ENCODE results near the gene FSD1.
A peak's percentile ranks its signal among the peaks of the same experiment; 100 is the strongest.

The FSD1 gene

GRCh38 chr19:4368128-4368820 is 63.9 kb downstream of the FSD1 start:
- Histone ChIP-seq H3K9ac (ENCODE audit: low read length in 5 of 5) (peak overlapping the region in 4 of 5 donors; percentile 29 to 62 (median 48)), H3K36me3 (ENCODE audit: control insufficient read depth in 5 of 5, insufficient read depth in 5 of 5, low read length in 5 of 5) (peaks cover 0 to 50% (median 36%) of the 10 kb centered on the region in 5 donors), H3K4me1 (ENCODE audit: control insufficient read depth in 5 of 5, insufficient read depth in 5 of 5, low read length in 5 of 5) (peaks cover 13 to 61% (median 59%) of the 10 kb centered on the region in 5 donors), H3K27me3 (ENCODE audit: control insufficient read depth in 5 of 5, insufficient read depth in 4 of 5, low read length in 5 of 5) (no peaks in the 10 kb centered on the region), H3K4me3 (ENCODE audit: low read depth in 1 of 5, low read length in 5 of 5) (peak overlapping the region in 2 of 5 donors; percentile 27 to 43), H3K27ac (ENCODE audit: low read depth, low read length) (peak overlapping the region; percentile 54), H3K9me3 (ENCODE audit: control insufficient read depth in 5 of 5, low read length in 5 of 5) (no peaks in the 10 kb centered on the region)

DNA sequence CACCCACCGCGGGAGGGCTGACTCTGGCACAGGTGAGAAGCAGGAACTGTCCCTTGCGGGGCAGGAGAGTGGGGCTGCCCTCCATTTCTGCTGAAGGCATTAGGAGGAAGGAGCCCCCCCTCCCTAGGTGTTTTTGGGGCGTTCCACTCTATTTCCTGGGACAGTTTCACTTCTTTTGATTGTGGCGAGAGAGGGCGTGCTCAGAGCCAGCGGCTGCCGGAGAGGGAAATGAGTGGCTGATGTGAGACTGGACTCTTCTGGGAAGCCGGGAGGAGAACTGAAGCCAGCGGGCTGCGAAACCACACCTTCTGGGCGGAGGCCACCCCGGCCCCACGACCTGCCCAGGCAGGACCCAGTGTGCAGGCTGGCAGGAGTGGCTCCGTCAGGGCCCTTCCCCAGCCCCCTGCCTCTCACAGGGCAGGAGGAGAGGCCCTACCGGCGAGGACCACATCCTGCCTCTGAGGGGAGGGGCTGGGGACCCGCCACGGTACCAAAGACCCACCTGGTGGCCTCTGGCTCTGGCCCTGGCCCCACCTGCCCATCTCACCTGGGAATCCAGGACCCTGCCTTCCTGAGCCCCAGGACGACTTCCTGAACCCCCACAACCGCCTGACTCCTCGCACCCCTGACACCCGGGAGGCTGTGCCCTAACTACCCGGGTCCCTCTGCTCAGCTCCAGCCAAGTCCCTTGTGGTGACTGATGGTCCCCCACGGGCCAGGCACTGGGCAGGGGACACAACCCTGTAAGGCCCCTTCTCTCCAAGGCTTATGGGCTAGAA is 64.9 kb downstream of the FSD1 start:
- Histone ChIP-seq H3K36me3 (ENCODE audit: control insufficient read depth in 5 of 5, insufficient read depth in 5 of 5, low read length in 5 of 5) (peaks cover 0 to 40% (median 26%) of the 10 kb centered on the region in 5 donors), H3K4me1 (ENCODE audit: control insufficient read depth in 5 of 5, insufficient read depth in 5 of 5, low read length in 5 of 5) (peaks cover 22 to 72% (median 69%) of the 10 kb centered on the region in 5 donors), H3K9ac (ENCODE audit: low read length in 5 of 5) (peak overlapping the region in 4 of 5 donors; percentile 6 to 62 (median 42)), H3K27me3 (ENCODE audit: control insufficient read depth in 5 of 5, insufficient read depth in 4 of 5, low read length in 5 of 5) (no peaks in the 10 kb centered on the region), H3K4me3 (ENCODE audit: low read depth in 1 of 5, low read length in 5 of 5) (peak overlapping the region in 4 of 5 donors; percentile 21 to 58 (median 38)), H3K27ac (ENCODE audit: low read depth, low read length) (peak overlapping the region; percentile 18), H3K9me3 (ENCODE audit: control insufficient read depth in 5 of 5, low read length in 5 of 5) (no peaks in the 10 kb centered on the region)

- H3K9ac ChIP-seq (ENCODE audit: low read length in 5 of 5): peak overlapping the region in 4 of 5 donors; percentile 6 to 62 (median 42)
- peak overlapping the region in 4 of 5 donors; percentile 21 to 58 (median 38) for H3K4me3 ChIP-seq (ENCODE audit: low read depth in 1 of 5, low read length in 5 of 5)
- peaks cover 0 to 37% (median 25%) of the 10 kb centered on the region in 5 donors for H3K36me3 ChIP-seq (ENCODE audit: control insufficient read depth in 5 of 5, insufficient read depth in 5 of 5, low read length in 5 of 5)
- H3K27ac ChIP-seq (ENCODE audit: low read depth, low read length): peak overlapping the region; percentile 18
- peaks cover 23 to 77% (median 75%) of the 10 kb centered on the region in 5 donors for H3K4me1 ChIP-seq (ENCODE audit: control insufficient read depth in 5 of 5, insufficient read depth in 5 of 5, low read length in 5 of 5)
- no peaks in the 10 kb centered on the region for H3K9me3 ChIP-seq (ENCODE audit: control insufficient read depth in 5 of 5, low read length in 5 of 5)
- H3K27me3 ChIP-seq (ENCODE audit: control insufficient read depth in 5 of 5, insufficient read depth in 4 of 5, low read length in 5 of 5): no peaks in the 10 kb centered on the region
These were observed 65.5 kb downstream of the FSD1 start for GRCh38 chr19:4369888-4370260.

DNA sequence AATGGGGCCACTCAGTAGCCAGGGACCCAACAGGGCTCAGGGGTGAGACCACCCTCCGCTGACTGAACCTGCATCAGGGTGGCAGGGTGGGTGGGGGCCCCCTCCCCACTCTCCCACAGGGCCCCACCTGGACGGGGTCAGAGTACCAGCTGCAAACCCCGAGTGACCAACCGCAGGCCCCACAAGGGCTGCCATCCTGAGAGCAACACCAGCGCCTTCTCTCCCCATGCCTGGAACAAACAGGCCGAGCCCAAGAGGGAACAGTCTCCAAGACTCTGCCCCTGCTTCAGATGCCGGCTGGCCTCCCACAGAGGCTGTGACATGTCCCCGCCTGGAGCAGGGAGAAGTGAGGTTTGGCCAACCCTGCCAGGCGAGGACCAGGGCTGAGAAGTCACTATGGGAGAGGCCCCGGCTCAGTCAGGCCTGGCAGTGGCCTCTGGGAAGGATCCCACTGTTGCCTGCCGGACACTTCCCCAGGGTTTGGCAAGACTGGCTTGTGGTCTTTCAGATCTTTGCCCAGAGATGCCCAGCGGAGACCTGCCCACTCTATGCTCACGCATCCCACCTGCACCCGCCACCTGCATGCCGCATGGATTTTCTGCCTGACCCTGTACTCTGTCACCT is 66.1 kb downstream of the FSD1 start:
- Histone ChIP-seq H3K4me1 (ENCODE audit: control insufficient read depth in 5 of 5, insufficient read depth in 5 of 5, low read length in 5 of 5) (peaks cover 29 to 84% (median 81%) of the 10 kb centered on the region in 5 donors), H3K9me3 (ENCODE audit: control insufficient read depth in 5 of 5, low read length in 5 of 5) (no peaks in the 10 kb centered on the region), H3K27ac (ENCODE audit: low read depth, low read length) (peak overlapping the region; percentile 46), H3K36me3 (ENCODE audit: control insufficient read depth in 5 of 5, insufficient read depth in 5 of 5, low read length in 5 of 5) (peaks cover 0 to 31% (median 19%) of the 10 kb centered on the region in 5 donors), H3K27me3 (ENCODE audit: control insufficient read depth in 5 of 5, insufficient read depth in 4 of 5, low read length in 5 of 5) (no peaks in the 10 kb centered on the region), H3K4me3 (ENCODE audit: low read depth in 1 of 5, low read length in 5 of 5) (peak overlapping the region in 2 of 5 donors; percentile 48 to 58), H3K9ac (ENCODE audit: low read length in 5 of 5) (peak overlapping the region in 2 of 5 donors; percentile 39 to 53)

DNA sequence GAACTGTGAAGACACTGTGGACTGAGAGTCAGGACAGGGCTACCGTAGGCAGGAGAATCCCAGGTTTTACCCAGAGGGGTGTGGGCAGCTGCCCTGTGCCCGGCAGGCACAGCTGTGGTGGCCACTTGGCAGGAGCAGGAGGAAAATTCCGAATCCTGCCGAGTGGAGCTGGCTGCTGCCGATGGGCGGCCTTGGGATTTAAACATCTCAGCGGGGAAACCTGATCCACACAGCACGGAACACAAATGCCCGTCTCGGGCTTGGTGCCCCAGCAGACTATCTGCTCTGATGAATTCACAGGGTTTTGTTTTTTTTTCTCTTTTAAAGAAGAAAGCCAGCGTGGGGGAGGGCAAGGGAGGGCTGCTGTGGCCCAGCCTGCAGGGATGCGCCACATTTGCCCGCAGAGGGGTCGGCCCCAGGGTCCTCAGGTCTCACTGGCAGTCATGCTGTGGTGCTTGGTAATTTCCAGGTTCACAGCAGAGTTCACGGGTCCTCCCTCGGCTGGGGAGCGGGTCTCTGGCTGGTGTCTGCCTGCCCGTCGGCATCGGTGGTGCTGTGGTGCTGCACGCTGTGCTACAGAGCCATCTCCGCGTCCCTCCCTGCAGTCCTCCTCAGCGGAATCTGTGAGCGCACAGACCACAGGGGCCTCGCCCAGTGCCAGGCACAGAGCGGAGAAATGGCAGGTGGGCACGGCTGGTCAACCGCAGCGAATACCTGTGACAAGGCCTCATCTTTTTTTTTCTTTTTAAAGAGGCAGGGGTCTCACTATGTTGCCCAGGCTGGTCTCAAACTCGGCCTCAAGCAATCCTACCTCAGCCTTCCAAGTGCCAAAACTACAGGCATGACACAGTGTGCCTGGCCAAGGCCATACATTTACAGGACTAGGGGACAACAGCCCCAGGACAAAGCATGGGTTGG is 67.1 kb downstream of the FSD1 start:
- no peak overlapping the region for H3K4me3 ChIP-seq (ENCODE audit: low read depth in 1 of 5, low read length in 5 of 5)
- no peaks in the 10 kb centered on the region for H3K9me3 ChIP-seq (ENCODE audit: control insufficient read depth in 5 of 5, low read length in 5 of 5)
- peaks cover 35 to 94% (median 91%) of the 10 kb centered on the region in 5 donors for H3K4me1 ChIP-seq (ENCODE audit: control insufficient read depth in 5 of 5, insufficient read depth in 5 of 5, low read length in 5 of 5)
- H3K27ac ChIP-seq (ENCODE audit: low read depth, low read length): peak overlapping the region; percentile 46
- H3K9ac ChIP-seq (ENCODE audit: low read length in 5 of 5): peak overlapping the region in 3 of 5 donors; percentile 22 to 68 (median 36)
- H3K27me3 ChIP-seq (ENCODE audit: control insufficient read depth in 5 of 5, insufficient read depth in 4 of 5, low read length in 5 of 5): no peaks in the 10 kb centered on the region
- peaks cover 0 to 21% (median 9%) of the 10 kb centered on the region in 5 donors for H3K36me3 ChIP-seq (ENCODE audit: control insufficient read depth in 5 of 5, insufficient read depth in 5 of 5, low read length in 5 of 5)

DNA sequence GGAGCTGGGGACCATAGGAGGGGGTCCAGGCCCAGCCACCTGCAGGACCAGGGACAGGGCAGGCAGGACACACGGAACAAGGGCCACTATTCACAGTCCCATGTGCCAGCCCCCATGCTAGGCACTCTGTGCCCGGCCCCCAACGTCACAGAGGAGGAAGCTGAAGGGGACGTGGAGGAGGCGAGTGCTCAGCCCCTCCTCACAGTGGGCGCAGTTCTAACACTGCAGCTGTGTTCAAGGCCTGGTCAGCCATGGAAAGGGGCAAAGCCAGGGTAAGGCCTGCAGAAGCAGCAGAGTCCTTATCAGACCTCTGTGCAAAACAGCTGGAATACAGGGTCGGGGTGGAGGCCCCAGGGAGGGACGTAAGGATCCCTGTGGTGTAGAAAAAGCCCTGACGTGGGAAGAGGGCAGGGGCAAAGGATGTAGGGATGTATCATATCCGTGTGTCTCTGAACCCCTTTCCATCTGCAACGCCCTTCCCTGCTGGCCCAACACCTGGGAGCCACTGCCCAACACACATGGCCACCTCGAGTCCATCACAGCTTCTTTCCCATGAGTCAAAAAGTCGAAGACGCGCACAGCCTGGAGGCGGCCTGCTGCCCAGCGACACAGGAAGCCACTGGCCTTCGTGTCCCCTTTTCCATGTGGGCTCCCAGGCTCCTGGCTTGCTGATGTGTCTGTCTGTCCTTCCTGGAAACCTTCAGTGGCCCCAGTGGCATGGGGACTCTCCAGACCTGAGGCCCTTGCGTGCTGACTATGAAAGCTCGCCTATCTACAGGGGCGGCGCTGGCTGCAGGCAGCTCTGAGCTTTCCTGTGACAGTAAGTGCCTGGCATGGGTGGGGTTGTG is 68.0 kb downstream of the FSD1 start:
- H3K4me3 ChIP-seq (ENCODE audit: low read depth in 1 of 5, low read length in 5 of 5): no peak overlapping the region
- H3K9me3 ChIP-seq (ENCODE audit: control insufficient read depth in 5 of 5, low read length in 5 of 5): no peaks in the 10 kb centered on the region
- H3K36me3 ChIP-seq (ENCODE audit: control insufficient read depth in 5 of 5, insufficient read depth in 5 of 5, low read length in 5 of 5): peaks cover 0 to 23% (median 5%) of the 10 kb centered on the region in 5 donors
- peaks cover 36 to 100% (median 99%) of the 10 kb centered on the region in 5 donors for H3K4me1 ChIP-seq (ENCODE audit: control insufficient read depth in 5 of 5, insufficient read depth in 5 of 5, low read length in 5 of 5)
- H3K27me3 ChIP-seq (ENCODE audit: control insufficient read depth in 5 of 5, insufficient read depth in 4 of 5, low read length in 5 of 5): no peaks in the 10 kb centered on the region
- H3K9ac ChIP-seq (ENCODE audit: low read length in 5 of 5): peak overlapping the region in 2 of 5 donors; percentile 5 to 68
- peak overlapping the region; percentile 95 for H3K27ac ChIP-seq (ENCODE audit: low read depth, low read length)

GRCh38 chr19:4373013-4373367 is 68.6 kb downstream of the FSD1 start:
- Histone ChIP-seq H3K4me3 (ENCODE audit: low read depth in 1 of 5, low read length in 5 of 5) (no peak overlapping the region), H3K4me1 (ENCODE audit: control insufficient read depth in 5 of 5, insufficient read depth in 5 of 5, low read length in 5 of 5) (peaks cover 36 to 98% (median 95%) of the 10 kb centered on the region in 5 donors), H3K9ac (ENCODE audit: low read length in 5 of 5) (peak overlapping the region; percentile 5 to 78 (median 56)), H3K27ac (ENCODE audit: low read depth, low read length) (peak overlapping the region; percentile 95), H3K36me3 (ENCODE audit: control insufficient read depth in 5 of 5, insufficient read depth in 5 of 5, low read length in 5 of 5) (peaks cover 0 to 23% (median 3%) of the 10 kb centered on the region in 5 donors), H3K27me3 (ENCODE audit: control insufficient read depth in 5 of 5, insufficient read depth in 4 of 5, low read length in 5 of 5) (no peaks in the 10 kb centered on the region), H3K9me3 (ENCODE audit: control insufficient read depth in 5 of 5, low read length in 5 of 5) (no peaks in the 10 kb centered on the region)
